HFF-Myc (cell line): ENCODE results near the gene DSEL.

Experiments used
- DNase-seq: peaks from one replicate; pipeline ENCODE4 v3.0.0-alpha.2; 2011; ENCODE audit warnings: low read depth; ENCODE audit errors: extremely low read depth
- H3K4me3 ChIP-seq: replicated peaks from 2 replicates; pipeline ENCODE4 v1.5.1; 2011; ENCODE audit warnings: low read depth, mild to moderate bottlenecking, control low read depth, low read length
- CTCF ChIP-seq: IDR thresholded peaks from 2 replicates; pipeline ENCODE4 v1.5.1; 2012; ENCODE audit warnings: mild to moderate bottlenecking, low read depth, low read length, control low read depth; ENCODE audit errors: missing control alignments

The DSEL gene

DNA sequence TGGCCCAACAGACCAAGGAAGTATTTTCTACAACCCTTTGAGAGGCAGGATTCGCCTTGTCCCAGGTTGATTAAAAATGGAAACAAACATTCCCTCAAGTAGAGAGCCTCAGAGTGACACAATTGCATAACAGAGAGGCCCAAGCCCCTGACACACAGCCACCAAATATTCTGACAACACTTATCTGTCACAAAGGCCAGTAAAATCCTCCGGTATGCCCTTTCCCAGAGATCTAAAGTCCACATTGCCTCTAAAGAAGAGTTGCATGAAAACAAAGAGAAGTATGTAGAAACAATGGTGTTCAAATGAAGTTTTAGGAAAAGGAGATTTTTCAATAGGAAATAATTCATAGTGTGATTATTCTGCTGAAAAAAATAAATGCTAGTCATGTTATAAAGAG lies 32.1 kb downstream of the DSEL start:
- no peak for DNase-seq
- TF ChIP-seq CTCF, result no peak
- no peak overlapping the region for H3K4me3 ChIP-seq

DNA sequence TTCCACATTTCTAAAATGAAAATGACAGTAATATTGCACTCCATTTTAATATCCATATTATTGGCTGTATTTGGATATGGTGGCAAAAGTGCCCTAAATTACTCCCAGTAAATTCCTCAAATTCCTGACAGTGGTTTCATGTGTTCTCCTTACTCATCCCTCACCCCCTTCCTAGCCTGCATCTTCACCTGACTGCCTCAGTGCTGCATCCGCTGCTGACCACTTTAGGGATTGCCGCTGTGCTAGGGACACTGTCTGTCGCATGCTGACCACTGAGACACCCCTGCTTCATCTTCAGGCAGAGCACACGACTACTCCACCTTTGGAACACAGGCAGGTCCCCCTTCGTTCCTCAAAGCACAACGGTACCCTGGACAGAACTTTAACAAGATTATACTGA lies 32.6 kb downstream of the DSEL start:
- TF ChIP-seq CTCF, result no peak
- no peak overlapping the region for H3K4me3 ChIP-seq
- DNase-seq, result no peak

GRCh38 chr18:67483237-67483636 lies 33.3 kb downstream of the DSEL start:
- no peak overlapping the region for H3K4me3 ChIP-seq
- no peak for DNase-seq
- no peak for TF ChIP-seq CTCF

GRCh38 chr18:67478249-67478648 lies 38.3 kb downstream of the DSEL start:
- TF ChIP-seq CTCF, result no peak
- H3K4me3 ChIP-seq, result no peak overlapping the region
- DNase-seq, result no peak

- H3K4me3 ChIP-seq, result no peak overlapping the region
- TF ChIP-seq CTCF, result no peak
- no peak for DNase-seq
These were observed 39.0 kb downstream of the DSEL start for GRCh38 chr18:67477522-67477921.

GRCh38 chr18:67476585-67476984 lies 39.9 kb downstream of the DSEL start:
- H3K4me3 ChIP-seq, result no peak overlapping the region
- DNase-seq, result peak; percentile 27
- TF ChIP-seq CTCF, result no peak

GRCh38 chr18:67475673-67476072 lies 40.8 kb downstream of the DSEL start:
- DNase-seq, result no peak

More at GRCh38 chr18:67475673-67476072, 40.8 kb downstream of the DSEL start:
- no peak overlapping the region for H3K4me3 ChIP-seq
- TF ChIP-seq CTCF, result no peak
